Esophagus squamous epithelium (tissue), 4 donors: ENCODE data around the gene FIGN.

Source experiments
- POLR2A ChIP-seq, 4 donors: fragments of 450-650 bp; IDR thresholded peaks; one replicate each; pipeline ENCODE4 v1.6.1; 2017; ENCODE audit warnings: antibody characterized with exemption in 4 of 4, mild to moderate bottlenecking in 4 of 4, moderate library complexity in 3 of 4
- TF ChIP-seq, protein P1 (sequence below), 6 experiments: fragments of 450-650 bp in 4 of 6; fragments of 200-600 bp in 2 of 6; sonication (generic) in 2 of 6; IDR thresholded peaks; one replicate each; pipeline ENCODE4 v1.5.1; 2016 to 2019; ENCODE audit warnings: antibody characterized with exemption in 6 of 6, mild to moderate bottlenecking in 4 of 6, moderate library complexity in 4 of 6

- TF ChIP-seq, protein P1, sequence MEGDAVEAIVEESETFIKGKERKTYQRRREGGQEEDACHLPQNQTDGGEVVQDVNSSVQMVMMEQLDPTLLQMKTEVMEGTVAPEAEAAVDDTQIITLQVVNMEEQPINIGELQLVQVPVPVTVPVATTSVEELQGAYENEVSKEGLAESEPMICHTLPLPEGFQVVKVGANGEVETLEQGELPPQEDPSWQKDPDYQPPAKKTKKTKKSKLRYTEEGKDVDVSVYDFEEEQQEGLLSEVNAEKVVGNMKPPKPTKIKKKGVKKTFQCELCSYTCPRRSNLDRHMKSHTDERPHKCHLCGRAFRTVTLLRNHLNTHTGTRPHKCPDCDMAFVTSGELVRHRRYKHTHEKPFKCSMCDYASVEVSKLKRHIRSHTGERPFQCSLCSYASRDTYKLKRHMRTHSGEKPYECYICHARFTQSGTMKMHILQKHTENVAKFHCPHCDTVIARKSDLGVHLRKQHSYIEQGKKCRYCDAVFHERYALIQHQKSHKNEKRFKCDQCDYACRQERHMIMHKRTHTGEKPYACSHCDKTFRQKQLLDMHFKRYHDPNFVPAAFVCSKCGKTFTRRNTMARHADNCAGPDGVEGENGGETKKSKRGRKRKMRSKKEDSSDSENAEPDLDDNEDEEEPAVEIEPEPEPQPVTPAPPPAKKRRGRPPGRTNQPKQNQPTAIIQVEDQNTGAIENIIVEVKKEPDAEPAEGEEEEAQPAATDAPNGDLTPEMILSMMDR (IDR thresholded peaks at IDR 0.05), result no peak
- no peak for TF ChIP-seq POLR2A (IDR thresholded peaks at IDR 0.05)
Measured at GRCh38 chr2:163771596-163771995, 35.8 kb upstream of the FIGN start.
